K562 (cell line): ENCODE data around the gene GON4L. TPM values are rescaled to one million over a fixed set of nuclear protein-coding genes. Genes with fewer than 3 reads are reported as not detected.

Experiments used
- ATF6 ChIP-seq: sonication (generic); formaldehyde crosslinking; IDR thresholded peaks from 2 replicates; pipeline ENCODE4 v1.4.0; 2020; ENCODE audit warnings: mild to moderate bottlenecking, missing genetic modification reagents
- ATF7 ChIP-seq: fragments of 450-650 bp; IDR thresholded peaks from 2 replicates; pipeline ENCODE4 v1.7.1; 2014; ENCODE audit warnings: mild to moderate bottlenecking, moderate library complexity
- JUND ChIP-seq, 2 experiments: IDR thresholded peaks; 2 replicates in 1 of 2; 3 replicates in 1 of 2; pipeline ENCODE4 v1.6.1; 2011; ENCODE audit warnings: borderline replicate concordance in 2 of 2, low read depth in 2 of 2, low read length in 2 of 2, improper control_type of control experiment in 1 of 2, missing biosample characterization in 1 of 2, missing genetic modification characterization in 1 of 2, missing genetic modification reagents in 1 of 2
- MEF2D ChIP-seq: conservative IDR thresholded peaks from 2 replicates; pipeline ENCODE4 v1.6.1; 2016; ENCODE audit warnings: low read depth, missing genetic modification characterization, missing compliant biosample characterization
- NRF1 ChIP-seq, 2 experiments: fragments of 450-650 bp; IDR thresholded peaks in 1 of 2; conservative IDR thresholded peaks in 1 of 2; 2 replicates each; pipeline ENCODE4 v1.6.1; 2014; ENCODE audit warnings: mild to moderate bottlenecking in 2 of 2
- PCBP1 ChIP-seq: fragments of 200-400 bp; formaldehyde crosslinking; IDR thresholded peaks from 2 replicates; pipeline ENCODE4 v1.6.1; 2018; ENCODE audit warnings: mild to moderate bottlenecking, low read depth, low read length; ENCODE audit not compliant: poor library complexity, severe bottlenecking
- ZNF444 ChIP-seq: fragments of 250-450 bp; sonication (Bioruptor Pico); IDR thresholded peaks from 2 replicates; pipeline ENCODE4 v1.4.0; 2020; ENCODE audit warnings: mild to moderate bottlenecking, moderate library complexity
- ZNF584 ChIP-seq: fragments of 200-800 bp; sonication (Bioruptor generic); IDR thresholded peaks from 2 replicates; pipeline ENCODE4 v1.6.1; 2016; ENCODE audit warnings: low read depth, mild to moderate bottlenecking, missing genetic modification characterization, missing compliant biosample characterization
- ZSCAN29 ChIP-seq: fragments of 450-650 bp; IDR thresholded peaks from 2 replicates; pipeline ENCODE4 v1.6.1; 2017
- polyA plus RNA-seq, 8 experiments: library from polyadenylated mRNA; depleted of rRNA in 4 of 8; stranded (reverse) in 5 of 8; unstranded in 3 of 8; fragments of >200 nt; fragmentation: Nextera tagmentation in 2 of 8; fragmentation: Illumina TruSeq in 1 of 8; extraction: Ambion mirVana in 2 of 8; extraction: Trizol in 1 of 8; gene quantifications; 2 replicates each; pipeline versions ENCODE4 v1.2.1 to v1.2.3, GENCODE V29; 2011 to 2014; ENCODE audit warnings: inconsistent platforms in 1 of 8, missing spikeins in 1 of 8
- total RNA-seq, 7 experiments: library from RNA; depleted of rRNA in 6 of 7; stranded (reverse); fragments of >200 nt in 6 of 7; fragmentation: Illumina TruSeq in 2 of 7; extraction: Trizol in 2 of 7; gene quantifications; 2 replicates each; pipeline versions ENCODE4 v1.2.1 to v1.2.3, GENCODE V29; 2011 to 2021; ENCODE audit warnings: low replicate concordance in 1 of 7
- TF ChIP-seq, protein P1 (sequence below): fragments of 200-800 bp; sonication (Bioruptor generic); IDR thresholded peaks from 2 replicates; pipeline ENCODE4 v1.6.1; 2017; ENCODE audit warnings: missing genetic modification characterization, missing compliant biosample characterization

The GON4L gene
- total and polyA plus RNA-seq, 9 of the 15 experiments (the other 6 are each of a cell fraction or from before 2014, with no cell fraction given): 20.2 to 47.4 (median 33.6) TPM

DNA sequence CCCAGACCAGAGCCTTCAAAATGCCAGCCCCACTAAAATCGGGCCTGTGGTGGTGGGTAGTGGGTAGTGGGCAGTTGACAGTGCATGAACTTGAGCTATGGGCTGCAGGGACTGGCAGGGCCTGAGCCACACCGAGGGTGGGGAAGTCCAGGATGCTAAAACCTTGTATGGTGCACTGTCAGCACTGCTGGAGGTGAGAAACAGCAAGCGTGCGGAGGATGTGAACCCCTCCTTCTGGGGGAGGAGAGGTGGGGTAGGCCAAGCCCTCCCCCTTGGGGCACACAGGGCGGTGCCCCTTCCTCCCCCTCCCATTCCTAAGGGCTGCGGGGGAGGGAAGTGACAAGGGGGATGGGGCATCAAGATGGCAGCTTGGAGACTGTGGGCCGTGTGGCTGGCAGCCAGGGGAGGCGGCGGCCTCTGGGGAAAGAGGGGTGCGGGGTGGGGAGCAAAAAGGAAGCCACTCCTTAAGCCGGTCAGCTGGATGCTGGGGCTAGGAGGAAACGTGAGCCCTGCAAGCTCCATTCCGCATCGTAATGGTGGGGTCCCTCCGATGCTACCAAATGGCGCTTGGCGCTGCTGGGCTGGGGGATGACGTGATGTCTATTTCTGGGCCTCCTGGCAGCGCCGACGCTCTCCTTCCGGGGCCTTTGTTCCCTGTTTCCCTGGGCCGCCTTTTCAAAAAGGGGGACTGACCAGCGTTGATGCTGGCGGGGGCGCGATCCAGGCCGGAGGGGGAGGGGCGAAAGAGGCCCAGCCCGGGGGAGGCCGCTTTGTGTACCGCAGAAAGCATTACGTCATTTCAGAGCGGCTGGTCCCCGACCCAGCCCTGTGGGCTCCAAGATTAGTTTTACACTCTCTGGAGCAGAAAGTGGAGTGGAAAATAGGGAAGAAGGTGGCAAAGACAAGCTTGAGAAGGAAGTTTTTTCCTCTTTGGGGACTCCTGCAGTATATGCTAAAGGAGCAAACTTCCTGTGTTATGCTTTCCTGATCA, 3.2 kb upstream of the GON4L start (continued):
- TF ChIP-seq, protein P1, sequence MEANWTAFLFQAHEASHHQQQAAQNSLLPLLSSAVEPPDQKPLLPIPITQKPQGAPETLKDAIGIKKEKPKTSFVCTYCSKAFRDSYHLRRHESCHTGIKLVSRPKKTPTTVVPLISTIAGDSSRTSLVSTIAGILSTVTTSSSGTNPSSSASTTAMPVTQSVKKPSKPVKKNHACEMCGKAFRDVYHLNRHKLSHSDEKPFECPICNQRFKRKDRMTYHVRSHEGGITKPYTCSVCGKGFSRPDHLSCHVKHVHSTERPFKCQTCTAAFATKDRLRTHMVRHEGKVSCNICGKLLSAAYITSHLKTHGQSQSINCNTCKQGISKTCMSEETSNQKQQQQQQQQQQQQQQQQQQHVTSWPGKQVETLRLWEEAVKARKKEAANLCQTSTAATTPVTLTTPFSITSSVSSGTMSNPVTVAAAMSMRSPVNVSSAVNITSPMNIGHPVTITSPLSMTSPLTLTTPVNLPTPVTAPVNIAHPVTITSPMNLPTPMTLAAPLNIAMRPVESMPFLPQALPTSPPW (CRISPR knock-in tag): peak; percentile 75
- no peak for TF ChIP-seq ATF6 (CRISPR knock-in tag)
- TF ChIP-seq ATF7: peak; percentile 99
- 0 out of 2 replicates have a peak, but pooled peaks have one; percentile 45 for TF ChIP-seq ZNF584 (CRISPR knock-in tag)
- no peak for TF ChIP-seq ZSCAN29
- TF ChIP-seq NRF1 (conservative IDR thresholded peaks at IDR 0.05 in 1 of 2, IDR thresholded peaks at IDR 0.05 in 1 of 2): 0 out of 4 replicates have a peak, but pooled peaks of 1 of the 2 experiments have one; percentile 16
- peak; percentile 93 for TF ChIP-seq JUND (IDR thresholded peaks at IDR 0.05; ENCODE audit: borderline replicate concordance, low read depth, low read length)
- TF ChIP-seq JUND (tag; IDR thresholded peaks at IDR 0.05; ENCODE audit: borderline replicate concordance, low read depth, low read length): peak; percentile 92
- 0 out of 2 replicates have a peak, but pooled peaks have one; percentile 51 for TF ChIP-seq ZNF444 (CRISPR knock-in tag)
- peak; percentile 70; the same call in 1 of the 2 replicates for TF ChIP-seq MEF2D
- TF ChIP-seq PCBP1: no peak
